ENCODE results near the gene FRZB.
"Not testable (repeated sequence)": the region's sequence is repeated elsewhere in the genome, so short reads cannot be mapped to it uniquely, and the experiment has no call there.

FRZB gene

DNA sequence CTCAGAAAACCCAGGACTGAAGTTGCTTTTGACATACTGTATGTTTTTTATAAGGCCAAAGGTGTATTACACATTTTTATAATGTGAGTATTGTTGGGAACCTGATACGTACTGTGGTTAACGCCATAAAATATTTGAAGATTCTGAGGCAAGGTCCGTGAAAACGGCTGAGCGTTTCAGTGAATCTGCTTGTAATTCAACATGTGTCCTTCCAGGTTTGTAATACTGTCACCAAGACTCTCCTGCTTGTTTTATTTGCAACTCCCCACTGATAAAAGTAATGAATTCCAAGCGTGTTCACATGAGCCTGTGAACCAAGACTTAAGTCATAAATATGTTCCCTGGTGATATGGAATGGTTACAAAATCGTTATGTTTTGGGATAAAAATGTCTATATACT is 23.9 kb upstream of the FRZB start:
- no peak for DNase-seq (ENCODE audit: low read depth)

DNA sequence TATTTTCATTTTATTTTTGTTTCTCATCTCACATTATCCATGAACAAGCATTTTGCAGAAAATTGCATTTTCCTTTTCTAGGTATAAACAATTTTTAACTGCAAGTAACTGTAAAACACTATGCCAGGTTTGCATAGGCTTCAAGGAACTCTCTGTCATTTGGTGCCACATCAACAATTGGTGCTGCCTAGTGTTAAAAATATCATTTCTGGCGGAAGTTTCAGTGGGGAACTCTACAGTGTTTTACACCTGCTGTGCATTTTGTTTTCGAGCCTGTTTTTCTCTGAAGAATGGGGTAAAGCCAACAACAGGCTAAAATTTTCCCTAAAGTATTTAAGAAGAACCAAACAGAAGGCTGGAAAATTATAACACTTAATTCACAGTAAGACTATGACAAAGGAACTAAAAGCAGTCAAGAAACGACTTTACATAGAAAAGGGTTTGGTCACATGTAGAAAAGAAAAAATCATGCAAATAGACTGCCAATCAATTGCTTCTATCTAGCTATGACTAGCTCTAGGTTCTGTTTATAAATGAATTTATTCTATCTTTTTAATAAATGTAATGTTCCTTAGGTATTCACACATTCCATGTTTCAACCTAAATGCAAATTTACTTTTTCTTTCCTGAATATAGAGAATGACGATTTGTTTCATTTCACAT is 21.4 kb upstream of the FRZB start:
- DNase-seq (ENCODE audit: low read depth): no peak

DNA sequence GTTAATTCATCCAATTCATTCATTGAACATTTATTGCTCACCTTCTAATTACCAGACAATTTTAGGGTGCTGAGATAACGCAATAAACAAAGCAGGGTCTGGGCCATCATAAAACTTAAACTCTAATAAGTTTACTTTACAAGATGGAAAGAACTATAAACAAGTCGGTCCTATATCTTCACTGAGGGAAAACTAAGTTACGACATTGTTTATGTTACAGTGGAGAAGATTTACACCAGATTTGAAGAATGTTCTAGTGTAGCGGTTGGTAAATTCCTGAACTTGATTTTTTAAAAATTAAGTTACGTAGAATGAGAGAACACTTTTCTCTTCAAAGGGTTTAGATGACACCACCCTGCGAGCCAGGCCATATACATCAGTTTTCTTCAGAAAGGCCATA is 20.7 kb upstream of the FRZB start:
- DNase-seq (ENCODE audit: low read depth): no peak

DNA sequence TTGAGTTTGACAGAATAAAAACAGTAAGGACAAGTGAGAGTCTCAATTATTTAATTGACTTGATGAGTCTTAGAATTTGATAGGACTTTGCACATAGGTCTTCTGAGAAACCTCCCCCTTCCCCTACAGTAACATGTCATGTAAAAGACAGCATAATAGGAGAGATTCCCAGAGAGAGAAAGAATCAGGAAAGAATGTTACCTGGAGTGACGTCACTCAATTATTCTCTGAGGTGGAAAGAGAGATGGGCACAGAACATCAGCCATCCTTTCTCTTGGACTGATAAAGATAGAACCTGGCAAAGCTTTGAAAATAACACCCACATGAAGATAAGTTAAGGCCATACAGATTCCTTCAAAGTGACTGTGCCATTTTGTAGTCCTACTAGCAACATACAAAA is 19.3 kb upstream of the FRZB start:
- DNase-seq (ENCODE audit: low read depth): no peak

GRCh38 chr2:182883451-182883850 is 17.0 kb upstream of the FRZB start:
- no peak for DNase-seq (ENCODE audit: low read depth)

- DNase-seq (ENCODE audit: low read depth): not testable (repeated sequence)
Observed at GRCh38 chr2:182880100-182880499, 13.7 kb upstream of the FRZB start.

GRCh38 chr2:182876653-182877052 is 10.2 kb upstream of the FRZB start:
- not testable (repeated sequence) for DNase-seq (ENCODE audit: low read depth)

GRCh38 chr2:182870227-182870626 is 3.8 kb upstream of the FRZB start:
- DNase-seq (ENCODE audit: low read depth): no peak

DNA sequence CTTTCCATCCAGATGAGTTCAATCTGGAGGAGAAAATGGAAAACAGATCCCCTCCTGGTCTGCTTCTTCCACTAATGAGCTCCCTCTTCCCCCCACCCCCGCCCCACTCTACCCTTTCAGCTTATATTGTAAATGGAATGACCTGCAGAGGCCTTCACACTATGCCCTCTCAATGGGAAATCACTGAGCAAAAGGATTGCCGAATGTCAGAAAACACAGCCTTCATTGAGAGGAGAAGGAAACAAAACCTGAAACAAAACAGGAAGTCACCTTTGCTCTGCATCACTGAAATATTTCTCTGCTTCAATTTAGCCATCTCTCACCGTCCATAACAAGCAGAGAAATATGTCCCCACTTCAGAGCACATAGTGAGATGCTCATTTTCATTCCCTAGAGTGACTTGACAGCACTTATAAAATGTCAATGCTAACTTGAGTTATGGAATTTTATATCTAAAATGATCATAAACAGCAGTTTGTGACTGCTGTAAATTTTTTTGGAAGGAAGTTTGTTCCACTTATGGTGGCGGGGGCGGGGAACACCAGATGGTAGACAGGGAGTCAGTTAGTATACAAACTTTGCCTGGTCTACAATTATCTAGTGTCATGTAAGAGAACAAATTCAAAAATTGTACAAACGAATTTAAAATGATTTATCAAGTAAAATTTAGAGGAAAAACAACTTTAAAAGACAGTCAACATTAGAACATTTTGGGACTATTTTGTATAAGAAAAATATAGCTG is 1.8 kb upstream of the FRZB start:
- no peak for DNase-seq (ENCODE audit: low read depth)

DNA sequence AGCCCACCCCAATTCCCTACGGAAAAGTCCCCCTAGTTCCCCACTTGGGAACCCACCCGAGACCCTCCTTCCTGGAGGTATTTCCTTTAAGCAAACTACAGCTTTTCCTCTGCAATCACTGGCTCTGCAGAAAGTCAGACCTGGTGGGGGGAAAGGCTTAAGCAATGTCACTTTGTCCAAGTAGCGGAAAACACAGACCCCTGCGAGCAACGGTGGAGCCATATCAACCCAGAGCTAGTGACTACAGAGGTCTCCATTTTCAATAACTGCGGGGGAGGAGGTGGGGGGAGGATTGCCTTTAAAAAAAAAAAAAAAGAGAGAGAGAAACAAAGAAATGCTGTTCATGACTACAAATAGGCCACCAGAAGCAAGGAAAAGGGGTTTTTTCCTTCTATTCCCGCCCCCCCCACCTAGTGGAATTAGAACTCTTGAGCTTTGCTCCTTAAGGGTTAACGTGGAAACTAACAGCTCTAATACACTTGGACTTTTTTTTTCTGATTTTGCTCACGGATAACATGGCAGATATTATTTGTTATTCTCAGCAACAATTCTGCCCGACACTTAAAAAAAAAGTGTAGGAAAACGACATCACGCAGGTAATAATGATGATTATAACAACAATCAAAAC is 1.1 kb upstream of the FRZB start:
- no peak for DNase-seq (ENCODE audit: low read depth)

GRCh38 chr2:182866095-182866460 is 359 bp downstream of the FRZB start:
- DNase-seq (ENCODE audit: low read depth): no peak

GRCh38 chr2:182864949-182865570 is 1.4 kb downstream of the FRZB start:
- DNase-seq (ENCODE audit: low read depth): no peak

DNA sequence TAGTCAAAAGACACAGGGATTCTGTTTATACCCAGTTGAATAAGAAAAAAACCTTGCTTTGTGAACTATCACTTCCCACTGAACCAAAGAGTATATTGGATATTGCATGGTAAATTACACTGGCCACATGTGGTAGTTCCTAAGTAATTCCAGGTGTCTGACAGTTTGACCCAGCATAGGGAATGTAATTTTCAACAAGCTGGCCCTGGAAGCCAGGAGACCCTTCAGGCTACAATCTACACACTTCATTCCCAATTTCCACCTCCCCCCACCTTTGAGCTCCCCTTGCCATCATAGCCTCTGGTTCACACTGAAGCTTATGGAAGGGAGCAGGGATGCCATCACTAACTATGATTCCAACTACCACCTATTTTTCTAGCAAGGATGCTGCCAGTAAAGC is 2.8 kb downstream of the FRZB start:
- DNase-seq (ENCODE audit: low read depth): no peak

DNA sequence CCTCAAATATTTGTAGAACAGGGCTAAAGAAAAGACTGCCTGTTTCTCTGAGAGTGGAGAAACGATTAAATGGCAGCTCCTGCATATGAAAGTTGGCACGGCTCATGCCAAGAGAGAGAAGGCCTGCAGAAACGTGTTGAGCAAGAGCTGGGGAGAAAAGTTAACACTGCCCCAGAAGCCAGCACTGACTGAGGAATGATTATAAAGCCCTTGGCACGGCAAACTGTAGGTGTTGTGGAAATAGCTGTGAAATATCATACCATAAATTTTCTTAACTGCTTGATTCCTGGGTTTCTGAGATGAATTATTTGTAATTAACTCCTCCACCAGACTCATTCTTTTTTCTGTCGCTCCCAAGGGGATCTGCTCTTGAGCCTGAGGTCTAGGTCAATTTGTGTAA is 4.3 kb downstream of the FRZB start:
- DNase-seq (ENCODE audit: low read depth): no peak

DNA sequence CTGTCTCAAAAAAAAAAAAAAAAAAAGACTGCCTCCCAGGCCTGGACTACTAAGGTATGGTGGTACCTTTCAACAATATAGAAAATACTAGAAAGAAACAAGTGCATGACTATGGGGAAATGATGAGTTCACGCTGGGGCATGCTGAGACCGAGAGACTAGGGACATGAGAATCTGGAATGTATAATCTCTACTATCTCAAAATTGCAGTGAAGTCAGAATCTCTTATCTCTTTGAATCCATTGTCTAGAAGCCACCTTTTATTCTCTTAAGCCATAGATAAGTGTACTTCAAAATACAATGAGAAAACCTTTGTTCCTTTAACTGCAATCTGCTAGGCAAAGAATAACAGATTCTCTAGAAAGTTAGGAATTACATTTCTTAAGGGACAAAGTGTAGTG is 5.6 kb downstream of the FRZB start:
- DNase-seq (ENCODE audit: low read depth): no peak

GRCh38 chr2:182858671-182859070 is 7.8 kb downstream of the FRZB start:
- DNase-seq (ENCODE audit: low read depth): peak; percentile 30

DNA sequence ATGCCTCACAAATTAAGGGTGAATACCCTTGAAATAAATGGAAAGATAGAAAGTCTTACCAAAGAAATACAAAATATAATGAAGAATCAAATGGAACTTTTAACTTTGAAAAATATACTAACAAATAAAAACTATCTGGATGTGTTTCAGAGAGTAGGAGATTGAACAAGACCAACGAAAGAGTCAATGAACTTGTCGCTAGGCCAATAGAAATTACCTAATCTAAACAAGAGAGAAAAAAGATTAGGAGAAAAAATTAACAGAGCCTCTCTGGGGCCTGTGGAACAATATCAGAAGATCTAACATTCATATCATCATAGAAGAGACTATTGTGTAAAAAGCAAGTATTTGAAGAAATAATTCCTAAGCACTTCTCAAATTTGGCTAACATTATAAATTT is 11.1 kb downstream of the FRZB start:
- DNase-seq (ENCODE audit: low read depth): no peak

- DNase-seq (ENCODE audit: low read depth): no peak
Observed at GRCh38 chr2:182854375-182855105, 11.9 kb downstream of the FRZB start.

- DNase-seq (ENCODE audit: low read depth): no peak
Observed at GRCh38 chr2:182852801-182853200, 13.6 kb downstream of the FRZB start.

- DNase-seq (ENCODE audit: low read depth): no peak
Observed at GRCh38 chr2:182852090-182852489, 14.3 kb downstream of the FRZB start.

DNA sequence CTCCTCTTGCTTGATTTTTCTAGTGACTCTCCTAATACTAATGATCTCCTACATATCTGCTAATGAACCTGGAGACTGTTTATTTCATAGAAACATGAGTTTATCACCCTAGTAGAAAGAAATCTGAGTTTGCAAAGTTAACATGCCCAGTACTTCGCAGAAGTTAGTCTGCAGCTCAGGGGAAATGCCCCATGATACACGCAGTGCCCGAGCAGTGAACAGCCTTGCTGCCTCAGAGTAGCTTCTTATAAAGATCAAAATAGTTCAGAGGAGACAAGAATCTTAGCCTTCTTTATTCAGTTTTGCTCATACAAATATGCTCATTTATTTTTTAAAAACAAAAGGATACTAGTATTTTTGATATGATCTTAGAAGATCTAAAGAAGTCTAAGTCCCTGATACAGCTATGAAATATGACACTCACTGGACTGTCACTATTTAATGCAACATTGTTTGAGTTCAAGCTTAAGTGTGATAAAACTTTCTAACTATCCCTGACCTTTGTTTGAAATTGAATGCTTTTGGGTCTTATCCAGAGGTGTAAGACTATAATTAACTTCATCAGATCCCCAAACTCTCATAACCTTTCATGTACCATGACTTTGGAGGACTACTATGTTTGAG is 20.5 kb downstream of the FRZB start:
- DNase-seq (ENCODE audit: low read depth): no peak

DNA sequence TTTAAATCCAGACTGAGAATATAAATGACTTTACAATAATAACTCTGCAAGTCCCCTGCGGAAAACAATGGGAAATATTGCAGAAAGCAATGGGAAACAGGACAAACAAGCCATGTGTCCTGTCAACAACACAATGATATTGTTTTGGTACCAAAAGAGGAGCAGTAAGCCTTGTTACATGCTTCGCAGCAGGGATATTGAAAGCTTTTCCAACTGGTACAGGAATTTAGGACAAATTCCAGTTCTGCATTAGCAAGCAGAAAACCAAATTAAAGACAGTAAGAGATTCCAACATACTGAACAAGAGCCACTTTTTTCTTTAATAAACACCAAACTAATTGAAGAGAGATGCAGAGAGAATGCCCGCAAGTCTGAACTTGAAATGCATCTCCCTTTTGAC is 30.0 kb downstream of the FRZB start:
- no peak for DNase-seq (ENCODE audit: low read depth)

Measured in HS-5 (cell line).